Ovary (tissue), 9 donors: ENCODE measurements around the gene TSPAN1. TPM values are rescaled to one million over a fixed set of nuclear protein-coding genes. Genes with fewer than 3 reads are reported as not detected.
A peak's percentile ranks its signal among the peaks of the same experiment; 100 is the strongest.
"Not testable (repeated sequence)": the region's sequence is repeated elsewhere in the genome, so short reads cannot be mapped to it uniquely, and the experiment has no call there.

Experiments
- DNase-seq, 5 donors: peaks; one replicate each; pipeline ENCODE4 v3.0.0-alpha.2; 2019 to 2020
- H3K27ac ChIP-seq, 2 donors: fragments of 200-600 bp; one replicate each; pipeline versions ENCODE4 v1.5.1 to v1.8.0; 2019 to 2022
- H3K27me3 ChIP-seq: fragments of 200-600 bp; one replicate; pipeline ENCODE4 v1.8.0; 2022
- H3K36me3 ChIP-seq: fragments of 200-600 bp; sonication (generic); one replicate; pipeline ENCODE4 v1.5.1; 2019
- H3K4me1 ChIP-seq: one replicate; pipeline ENCODE4 v1.8.1; 2013; ENCODE audit warnings: mild to moderate bottlenecking, moderate library complexity; ENCODE audit not compliant: insufficient read depth
- H3K4me3 ChIP-seq: fragments of 200-600 bp; sonication (generic); one replicate; pipeline ENCODE4 v1.5.1; 2017
- H3K9me3 ChIP-seq, 2 donors: fragments of 200-600 bp in 1 of 2; sonication (generic) in 1 of 2; one replicate each; pipeline versions ENCODE4 v1.5.1 to v1.8.1; 2013 to 2019; ENCODE audit warnings: mild to moderate bottlenecking in 1 of 2, moderate library complexity in 1 of 2
- CTCF ChIP-seq, 3 donors: fragments of 450-650 bp in 2 of 3; fragments of 200-600 bp in 1 of 3; IDR thresholded peaks; one replicate each; pipeline versions ENCODE4 v1.5.1 to v1.8.0; 2016 to 2022; ENCODE audit warnings: antibody characterized with exemption in 3 of 3, mild to moderate bottlenecking in 1 of 3
- EP300 ChIP-seq: sonication (generic); formaldehyde crosslinking; IDR thresholded peaks from one replicate; pipeline ENCODE4 v1.6.1; 2017; ENCODE audit warnings: antibody characterized with exemption
- POLR2A ChIP-seq: fragments of 450-650 bp; IDR thresholded peaks from one replicate; pipeline ENCODE4 v1.6.1; 2017; ENCODE audit warnings: antibody characterized with exemption, mild to moderate bottlenecking, moderate library complexity
- WGBS, 3 donors: extraction: QIAGEN DNeasy Blood & Tissue Kit in 1 of 3; methylation state at CpG; one replicate each; pipeline versions ENCODE4 v1.1.5 to v1.1.7; 2013 to 2017; 5-methylcytosine and 5-hydroxymethylcytosine counted together
- intact Hi-C, 4 donors: fragments of 100-400 bp; cut with DNase I; formaldehyde crosslinking; loops; one replicate each; pipeline versions ENCODE4 v1.11.0 to v1.15.1; 2022 to 2023
- polyA plus RNA-seq, 2 donors: library from polyadenylated mRNA; stranded (reverse); fragments of 200-250 nt in 1 of 2; fragments of 350-450 nt in 1 of 2; fragmentation: Illumina TruSeq in 1 of 2; extraction: RNeasy Lipid Tissue Mini Kit (QIAGEN cat#74804) in 1 of 2; gene quantifications; one replicate each; pipeline ENCODE4 v1.2.3, GENCODE V29; 2013 to 2014
- total RNA-seq, 7 donors: library from RNA; depleted of rRNA in 2 of 7; stranded (reverse); fragments of >200 nt in 2 of 7; fragmentation: NEBNext Ultra II Directional in 3 of 7; extraction: Animal tissue kit (Norgen Biotek cat#: 25700) in 3 of 7; gene quantifications; one replicate each; pipeline versions ENCODE4 v1.1.0 to v1.2.4, GENCODE V29; 2016 to 2023
- donor health status: DM: no; HTN: no; CAD: no; lungs with moderate emphysema.
- donor health status: DM: no; HTN: no; CAD: no.
- donor health status: Bipolar disorder and iron deficiency.
- donor health status: DM: yes; HTN: yes; CAD: no.
- donor health status: DM: no; HTN: no; CAD: no.
- donor health status: DM: yes; HTN: yes; CAD: no.

TSPAN1 gene
- total and polyA plus RNA-seq, 9 donors = 0.18 to 26.9 (median 2.8) TPM

GRCh38 chr1:46219551-46220520 is 44.9 kb downstream of the TSPAN1 start:
- H3K27me3 ChIP-seq = no peaks in the 10 kb centered on the region
- intact Hi-C loops = no loop called here
- no peak overlapping the region for H3K27ac ChIP-seq
- DNase-seq = no peak
- H3K4me3 ChIP-seq = no peak overlapping the region
- no peaks in the 10 kb centered on the region for H3K36me3 ChIP-seq
- 68 to 79% (median 70%) methylated on average over 18 of the region's 18 CpGs for WGBS, 3 donors
- H3K9me3 ChIP-seq = no peaks in the 10 kb centered on the region
- H3K4me1 ChIP-seq = no peaks in the 10 kb centered on the region
- TF ChIP-seq POLR2A = no peak
- TF ChIP-seq EP300 = no peak
- TF ChIP-seq CTCF (IDR thresholded peaks at IDR 0.05) = no peak

GRCh38 chr1:46220808-46221207 is 45.9 kb downstream of the TSPAN1 start:
- no peaks in the 10 kb centered on the region for H3K9me3 ChIP-seq

GRCh38 chr1:46221749-46222148 is 46.9 kb downstream of the TSPAN1 start:
- H3K4me1 ChIP-seq = no peaks in the 10 kb centered on the region
- TF ChIP-seq EP300 (no peak), CTCF (IDR thresholded peaks at IDR 0.05) (no peak), POLR2A (no peak)
- intact Hi-C loops = no loop called here
- no peak for DNase-seq
- no peak overlapping the region for H3K27ac ChIP-seq
- WGBS, 3 donors = 54 to 62% (median 60%) methylated on average over 4 of the region's 4 CpGs
- H3K9me3 ChIP-seq = no peaks in the 10 kb centered on the region
- H3K4me3 ChIP-seq = no peak overlapping the region
- no peaks in the 10 kb centered on the region for H3K27me3 ChIP-seq
- no peaks in the 10 kb centered on the region for H3K36me3 ChIP-seq

More at GRCh38 chr1:46220808-46221207, 45.9 kb downstream of the TSPAN1 start:
- Histone ChIP-seq H3K4me3 (no peak overlapping the region), H3K27ac (no peak overlapping the region), H3K4me1 (no peaks in the 10 kb centered on the region), H3K36me3 (no peaks in the 10 kb centered on the region), H3K27me3 (no peaks in the 10 kb centered on the region)
- WGBS, 3 donors = 77 to 83% (median 82%) methylated on average over 3 of the region's 3 CpGs
- intact Hi-C loops = no loop called here
- no peak for TF ChIP-seq CTCF (IDR thresholded peaks at IDR 0.05)
- no peak for TF ChIP-seq POLR2A
- no peak for TF ChIP-seq EP300
- no peak for DNase-seq

- H3K27me3 ChIP-seq, H3K4me1 ChIP-seq, intact Hi-C loops, H3K4me3 ChIP-seq, H3K9me3 ChIP-seq, DNase-seq, H3K36me3 ChIP-seq, H3K27ac ChIP-seq: not testable (repeated sequence)
- 76 to 83% (median 77%) methylated on average over 11 of the region's 11 CpGs for WGBS, 3 donors
Measured at GRCh38 chr1:46223055-46223454, 48.2 kb downstream of the TSPAN1 start.

- peak; percentile 49 to 74 (median 62) for DNase-seq
- H3K36me3 ChIP-seq = no peaks in the 10 kb centered on the region
- no peaks in the 10 kb centered on the region for H3K27me3 ChIP-seq
- H3K4me3 ChIP-seq = no peak overlapping the region
- TF ChIP-seq POLR2A = no peak
- no peak for TF ChIP-seq EP300
- peak; percentile 60 to 80 (median 79) for TF ChIP-seq CTCF (IDR thresholded peaks at IDR 0.05)
- intact Hi-C loops = no loop called here
- H3K9me3 ChIP-seq = no peaks in the 10 kb centered on the region
- WGBS, 3 donors = 9 to 12% (median 11%) methylated on average over 6 of the region's 6 CpGs
- no peak overlapping the region for H3K27ac ChIP-seq
- no peaks in the 10 kb centered on the region for H3K4me1 ChIP-seq
Measured at GRCh38 chr1:46223472-46223943, 48.6 kb downstream of the TSPAN1 start.
